Measurements from ENCODE around the gene KCNAB2. TPM values are rescaled to one million over a fixed set of nuclear protein-coding genes. Genes with fewer than 3 reads are reported as not detected.
A peak's percentile ranks its signal among the peaks of the same experiment; 100 is the strongest.

KCNAB2 gene
- total RNA-seq, 2 donors from 2014 or later, result 14.0 to 36.1 TPM

- Histone ChIP-seq H3K4me3 (no peak overlapping the region), H3K27me3 (replicated peaks; ENCODE audit: insufficient read depth) (no peaks in the 10 kb centered on the region), H3K9me3 (no peaks in the 10 kb centered on the region), H3K36me3 (no peaks in the 10 kb centered on the region), H3K27ac (no peak overlapping the region), H3K4me1 (ENCODE audit: control insufficient read depth in 1 of 2, low read depth in 2 of 2) (peaks cover 0 to 3% of the 10 kb centered on the region in 2 donors)
- ATAC-seq (ENCODE audit: insufficient number of reproducible peaks, low FRiP score, low read depth) (no peak), DNase-seq (ENCODE audit: low spot score) (no peak)
- peak; percentile 54 for TF ChIP-seq CTCF (IDR thresholded peaks at IDR 0.05)
Measured at GRCh38 chr1:6033986-6034749, 11.5 kb upstream of the KCNAB2 start.

DNA sequence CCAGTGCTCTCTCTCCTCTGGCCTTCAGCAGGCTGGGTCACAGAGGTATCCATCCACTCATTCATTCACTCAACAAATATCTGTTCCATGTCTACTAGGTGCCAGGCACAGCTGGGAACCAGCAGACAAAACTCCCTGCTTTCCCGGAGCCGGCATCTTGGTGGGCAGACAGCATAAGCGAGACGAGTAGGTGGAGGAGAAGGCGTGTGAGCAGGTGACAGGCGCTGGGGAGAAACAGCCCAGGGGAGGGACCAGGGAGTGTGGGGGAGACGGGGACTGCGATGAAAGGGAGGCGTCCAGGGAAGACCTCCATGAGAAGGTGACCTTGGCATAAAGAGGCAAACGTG, 11.0 kb upstream of the KCNAB2 start:
- no peak for ATAC-seq (ENCODE audit: insufficient number of reproducible peaks, low FRiP score, low read depth)
- no peaks in the 10 kb centered on the region for H3K4me1 ChIP-seq (ENCODE audit: control insufficient read depth in 1 of 2, low read depth in 2 of 2)
- H3K36me3 ChIP-seq, result no peaks in the 10 kb centered on the region
- DNase-seq (ENCODE audit: low spot score), result no peak
- H3K27me3 ChIP-seq (replicated peaks; ENCODE audit: insufficient read depth), result no peaks in the 10 kb centered on the region
- H3K27ac ChIP-seq, result no peak overlapping the region
- TF ChIP-seq CTCF (IDR thresholded peaks at IDR 0.05), result no peak
- H3K4me3 ChIP-seq, result no peak overlapping the region
- H3K9me3 ChIP-seq, result no peaks in the 10 kb centered on the region

- TF ChIP-seq CTCF (IDR thresholded peaks at IDR 0.05), result no peak
- Histone ChIP-seq H3K4me3 (no peak overlapping the region), H3K27me3 (replicated peaks; ENCODE audit: insufficient read depth) (no peaks in the 10 kb centered on the region), H3K27ac (no peak overlapping the region), H3K4me1 (ENCODE audit: control insufficient read depth in 1 of 2, low read depth in 2 of 2) (no peaks in the 10 kb centered on the region), H3K9me3 (no peaks in the 10 kb centered on the region), H3K36me3 (no peaks in the 10 kb centered on the region)
- DNase-seq (ENCODE audit: low spot score), result no peak
- ATAC-seq (ENCODE audit: insufficient number of reproducible peaks, low FRiP score, low read depth), result no peak
Measured at GRCh38 chr1:6035303-6035702, 10.4 kb upstream of the KCNAB2 start.

DNA sequence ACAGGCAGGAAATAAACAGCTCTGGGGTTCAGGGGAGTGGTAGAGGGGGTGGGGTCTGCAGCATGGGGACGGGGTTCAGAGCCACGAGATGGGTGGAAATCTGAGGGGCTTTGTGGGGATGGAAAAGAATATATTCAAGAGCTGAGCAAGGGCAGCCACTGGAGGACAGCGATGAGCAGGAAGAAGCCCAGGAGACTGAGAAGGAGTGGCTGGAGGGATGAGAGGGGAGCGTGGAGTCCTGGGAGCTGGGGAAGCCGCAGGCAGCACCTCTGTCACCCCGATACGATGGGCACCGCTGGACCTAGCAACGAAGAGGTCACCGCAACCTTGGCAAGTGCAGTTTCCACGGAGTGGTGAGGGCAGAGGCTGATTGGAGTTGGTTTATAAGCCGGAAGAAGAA, 10.0 kb upstream of the KCNAB2 start:
- no peak overlapping the region for H3K27ac ChIP-seq
- no peaks in the 10 kb centered on the region for H3K4me1 ChIP-seq (ENCODE audit: control insufficient read depth in 1 of 2, low read depth in 2 of 2)
- no peak overlapping the region for H3K4me3 ChIP-seq
- no peaks in the 10 kb centered on the region for H3K9me3 ChIP-seq
- DNase-seq (ENCODE audit: low spot score), result no peak
- ATAC-seq (ENCODE audit: insufficient number of reproducible peaks, low FRiP score, low read depth), result no peak
- H3K36me3 ChIP-seq, result no peaks in the 10 kb centered on the region
- TF ChIP-seq CTCF (IDR thresholded peaks at IDR 0.05), result no peak
- no peaks in the 10 kb centered on the region for H3K27me3 ChIP-seq (replicated peaks; ENCODE audit: insufficient read depth)

DNA sequence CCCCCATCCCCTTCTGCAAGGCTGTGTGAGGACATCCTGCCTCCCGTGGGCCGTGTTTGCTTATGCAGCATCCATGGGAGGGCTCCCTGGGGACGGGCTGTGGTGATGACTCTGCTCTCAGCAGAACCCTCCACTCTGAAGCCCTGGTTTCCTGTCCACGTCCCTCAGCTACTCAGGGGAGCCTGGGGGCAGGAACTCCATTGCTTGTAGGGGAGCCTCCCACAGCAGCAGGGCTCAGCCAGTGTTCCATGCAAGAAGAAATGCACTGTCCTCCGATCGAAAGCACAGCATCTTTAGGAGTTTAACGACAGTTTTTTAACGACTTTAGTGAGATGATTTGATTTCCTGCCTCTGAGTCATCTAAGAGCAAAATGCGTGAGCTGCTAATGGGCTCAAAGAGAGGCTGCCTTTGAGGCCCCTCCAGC, 8.3 kb upstream of the KCNAB2 start:
- H3K36me3 ChIP-seq, result no peaks in the 10 kb centered on the region
- no peaks in the 10 kb centered on the region for H3K9me3 ChIP-seq
- DNase-seq (ENCODE audit: low spot score), result no peak
- no peak overlapping the region for H3K27ac ChIP-seq
- no peak for TF ChIP-seq CTCF (IDR thresholded peaks at IDR 0.05)
- H3K4me1 ChIP-seq (ENCODE audit: control insufficient read depth in 1 of 2, low read depth in 2 of 2), result no peaks in the 10 kb centered on the region
- H3K4me3 ChIP-seq, result no peak overlapping the region
- ATAC-seq (ENCODE audit: insufficient number of reproducible peaks, low FRiP score, low read depth), result no peak
- H3K27me3 ChIP-seq (replicated peaks; ENCODE audit: insufficient read depth), result no peaks in the 10 kb centered on the region

Measured in thoracic aorta (tissue), 2 donors.